Heart left ventricle (tissue), 16 donors: ENCODE results near the gene EIF2B5. TPM values are rescaled to one million over a fixed set of nuclear protein-coding genes. Genes with fewer than 3 reads are reported as not detected.
"Not testable (repeated sequence)": the region's sequence is repeated elsewhere in the genome, so short reads cannot be mapped to it uniquely, and the experiment has no call there.

Experiments used
- ATAC-seq, 4 donors: fragments of 200-7000 bp; cut with Tn5 transposase; one replicate each; pipeline ENCODE4 v1.9.1; 2020 to 2022; ENCODE audit warnings: moderate library complexity in 4 of 4, mild to moderate bottlenecking in 3 of 4, moderate number of reproducible peaks in 1 of 4
- DNase-seq, 5 donors: peaks; one replicate each; pipeline ENCODE4 v3.0.0-alpha.2; 2020
- H3K27ac ChIP-seq, 12 donors: fragments of 200-600 bp; sonication (generic) in 4 of 12; one replicate each; pipeline versions ENCODE4 v1.5.0 to v1.8.0; 2016 to 2022; ENCODE audit warnings: mild to moderate bottlenecking in 2 of 12
- H3K27me3 ChIP-seq, 9 donors: fragments of 200-600 bp; sonication (generic) in 2 of 9; one replicate each; pipeline versions ENCODE4 v1.5.1 to v1.8.0; 2016 to 2022; ENCODE audit warnings: mild to moderate bottlenecking in 3 of 9
- H3K36me3 ChIP-seq, 9 donors: fragments of 200-600 bp; sonication (generic) in 2 of 9; one replicate each; pipeline versions ENCODE4 v1.5.0 to v1.8.0; 2018 to 2022; ENCODE audit warnings: mild to moderate bottlenecking in 2 of 9
- H3K4me1 ChIP-seq, 12 donors: fragments of 200-600 bp; sonication (generic) in 4 of 12; one replicate each; pipeline versions ENCODE4 v1.5.0 to v1.8.0; 2016 to 2022; ENCODE audit warnings: mild to moderate bottlenecking in 3 of 12
- H3K4me3 ChIP-seq, 12 donors: fragments of 200-600 bp; sonication (generic) in 4 of 12; one replicate each; pipeline versions ENCODE4 v1.5.0 to v1.8.0; 2017 to 2022; ENCODE audit warnings: mild to moderate bottlenecking in 9 of 12, moderate library complexity in 4 of 12
- H3K9me3 ChIP-seq, 12 donors: fragments of 200-600 bp; sonication (generic) in 4 of 12; one replicate each; pipeline versions ENCODE4 v1.5.0 to v1.8.0; 2016 to 2022; ENCODE audit warnings: mild to moderate bottlenecking in 1 of 12
- POLR2A ChIP-seq, 2 donors: fragments of 450-650 bp; IDR thresholded peaks; one replicate each; pipeline ENCODE4 v1.6.1; 2017; ENCODE audit warnings: antibody characterized with exemption in 2 of 2, mild to moderate bottlenecking in 2 of 2, moderate library complexity in 2 of 2
- WGBS, 4 donors: extraction: QIAGEN DNeasy Blood & Tissue Kit in 2 of 4; methylation state at CpG; one replicate each; pipeline versions ENCODE4 v1.1.5 to v1.1.7; 2013 to 2018; 5-methylcytosine and 5-hydroxymethylcytosine counted together
- intact Hi-C, 10 donors: fragments of 100-400 bp; cut with DNase I; formaldehyde crosslinking; loops; one replicate each; pipeline versions ENCODE4 v1.11.1 to v1.14.2; 2022
- polyA plus RNA-seq, 2 donors: library from polyadenylated mRNA; stranded (reverse); fragments of 200-250 nt; gene quantifications; one replicate each; pipeline ENCODE4 v1.2.3, GENCODE V29; 2013
- total RNA-seq, 9 donors: library from RNA; depleted of rRNA in 2 of 9; stranded (reverse); fragments of >200 nt in 2 of 9; fragmentation: NEBNext Ultra II Directional in 3 of 9; extraction: Animal tissue kit (Norgen Biotek cat#: 25700) in 3 of 9; gene quantifications; one replicate each; pipeline versions ENCODE4 v1.1.0 to v1.2.4, GENCODE V29; 2016 to 2023
- TF ChIP-seq, protein P1 (sequence below), 12 donors: fragments of 200-600 bp; sonication (generic) in 4 of 12; IDR thresholded peaks; one replicate each; pipeline versions ENCODE4 v1.5.0 to v1.8.0; 2018 to 2022; ENCODE audit warnings: antibody characterized with exemption in 12 of 12, mild to moderate bottlenecking in 5 of 12
- donor health status: ischemic (EF 13 %, LVEDD 7.1; RV severe dilation, severe dysfunction).
- donor health status: healthy with polysubstance abuse.
- donor health status: DM: no; HTN: yes; CAD: no.
- donor health status: DM: no; HTN: no; CAD: no.
- donor health status: ischemic (EF 25% LVEDD 6.9; RV normal size, moderate dysfunction).
- donor health status: ischemic (EF 25% LVEDD 5.7; RV mildly dilated, moderate dysfunction).
- donor health status: healthy.
- donor health status: DM: yes; HTN: yes; CAD: no.
- donor health status: ischemic (EF 35%, LVEDD 5.7; RV mildly dilated, moderate dysfunction).
- donor health status: nonischemic (EF 11% LVEDD 7.7; RV severe dilation, severe dysfunction).
- donor health status: DM: yes; HTN: yes; CAD: no.
- donor health status: PGD.
- donor health status: ischemic (EF 29% LVEDD 5.4; RV normal size, mild dysfunction).
- donor health status: nonischemic (EF 23%, LVEDD 6.1; RV moderate dilation, normal function).

EIF2B5 gene
- total and polyA plus RNA-seq, 11 donors, result 24.5 to 58.2 (median 30.9) TPM

DNA sequence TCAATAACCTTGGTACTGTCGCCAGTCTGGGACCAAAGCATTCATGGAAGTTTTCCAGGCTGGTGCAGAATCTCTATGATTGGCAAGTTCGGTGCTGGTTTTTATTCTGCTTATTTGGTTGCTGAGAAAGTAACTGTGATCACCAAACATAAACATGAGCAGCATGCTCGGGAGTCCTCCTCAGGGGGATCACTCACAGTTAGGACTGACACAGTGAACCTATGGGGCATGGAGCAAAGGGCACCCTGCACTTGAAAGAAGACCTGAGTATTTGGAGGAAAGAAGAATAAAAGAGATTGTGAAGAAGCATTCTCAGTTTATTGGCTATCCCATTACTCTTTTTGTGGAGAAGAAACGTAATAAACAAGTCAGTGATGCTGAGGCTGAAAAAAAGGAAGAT lies 19.1 kb upstream of the EIF2B5 start:
- intact Hi-C loops, result no loop called here
- ATAC-seq, result no peak
- WGBS, 4 donors, result 82 to 87% (median 85%) methylated on average over 4 of the region's 4 CpGs

DNA sequence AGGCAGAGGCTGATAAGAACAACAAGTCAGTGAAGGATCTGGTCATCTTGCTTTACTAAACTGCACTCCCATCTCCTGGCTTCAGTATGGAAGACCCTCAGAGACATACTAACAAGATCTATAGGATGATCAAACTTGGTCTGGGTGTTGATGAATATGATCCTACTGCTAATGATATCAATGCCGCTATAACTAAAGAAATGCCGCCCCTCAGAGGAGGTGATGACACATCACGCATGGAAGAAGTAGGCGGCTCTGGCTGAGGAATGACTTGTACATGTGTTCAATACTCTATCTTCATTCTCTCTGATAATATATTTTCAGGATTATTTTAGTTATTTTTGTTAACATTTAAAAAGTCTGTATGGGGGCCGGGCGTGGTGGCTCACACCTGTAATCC lies 17.5 kb upstream of the EIF2B5 start:
- no peaks in the 10 kb centered on the region for H3K27me3 ChIP-seq
- no peaks in the 10 kb centered on the region for H3K9me3 ChIP-seq
- ATAC-seq (no peak), DNase-seq (no peak)
- no peak overlapping the region for H3K27ac ChIP-seq
- intact Hi-C loops, result no loop called here
- WGBS, 4 donors, result 83 to 88% (median 87%) methylated on average over 6 of the region's 6 CpGs
- H3K4me1 ChIP-seq, result no peaks in the 10 kb centered on the region
- TF ChIP-seq POLR2A (IDR thresholded peaks at IDR 0.05), result no peak
- TF ChIP-seq, protein P1, sequence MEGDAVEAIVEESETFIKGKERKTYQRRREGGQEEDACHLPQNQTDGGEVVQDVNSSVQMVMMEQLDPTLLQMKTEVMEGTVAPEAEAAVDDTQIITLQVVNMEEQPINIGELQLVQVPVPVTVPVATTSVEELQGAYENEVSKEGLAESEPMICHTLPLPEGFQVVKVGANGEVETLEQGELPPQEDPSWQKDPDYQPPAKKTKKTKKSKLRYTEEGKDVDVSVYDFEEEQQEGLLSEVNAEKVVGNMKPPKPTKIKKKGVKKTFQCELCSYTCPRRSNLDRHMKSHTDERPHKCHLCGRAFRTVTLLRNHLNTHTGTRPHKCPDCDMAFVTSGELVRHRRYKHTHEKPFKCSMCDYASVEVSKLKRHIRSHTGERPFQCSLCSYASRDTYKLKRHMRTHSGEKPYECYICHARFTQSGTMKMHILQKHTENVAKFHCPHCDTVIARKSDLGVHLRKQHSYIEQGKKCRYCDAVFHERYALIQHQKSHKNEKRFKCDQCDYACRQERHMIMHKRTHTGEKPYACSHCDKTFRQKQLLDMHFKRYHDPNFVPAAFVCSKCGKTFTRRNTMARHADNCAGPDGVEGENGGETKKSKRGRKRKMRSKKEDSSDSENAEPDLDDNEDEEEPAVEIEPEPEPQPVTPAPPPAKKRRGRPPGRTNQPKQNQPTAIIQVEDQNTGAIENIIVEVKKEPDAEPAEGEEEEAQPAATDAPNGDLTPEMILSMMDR (IDR thresholded peaks at IDR 0.05), result no peak
- no peaks in the 10 kb centered on the region for H3K36me3 ChIP-seq
- H3K4me3 ChIP-seq, result no peak overlapping the region

More for the DNA sequence above, 19.1 kb upstream of the EIF2B5 start:
- no peak for DNase-seq
- Histone ChIP-seq H3K4me1 (no peaks in the 10 kb centered on the region), H3K27ac (no peak overlapping the region), H3K36me3 (no peaks in the 10 kb centered on the region), H3K9me3 (no peaks in the 10 kb centered on the region), H3K4me3 (no peak overlapping the region), H3K27me3 (peaks cover 0 to 3% (median 0%) of the 10 kb centered on the region in 9 donors)
- TF ChIP-seq, protein P1 (IDR thresholded peaks at IDR 0.05), result no peak
- TF ChIP-seq POLR2A (IDR thresholded peaks at IDR 0.05), result no peak

DNA sequence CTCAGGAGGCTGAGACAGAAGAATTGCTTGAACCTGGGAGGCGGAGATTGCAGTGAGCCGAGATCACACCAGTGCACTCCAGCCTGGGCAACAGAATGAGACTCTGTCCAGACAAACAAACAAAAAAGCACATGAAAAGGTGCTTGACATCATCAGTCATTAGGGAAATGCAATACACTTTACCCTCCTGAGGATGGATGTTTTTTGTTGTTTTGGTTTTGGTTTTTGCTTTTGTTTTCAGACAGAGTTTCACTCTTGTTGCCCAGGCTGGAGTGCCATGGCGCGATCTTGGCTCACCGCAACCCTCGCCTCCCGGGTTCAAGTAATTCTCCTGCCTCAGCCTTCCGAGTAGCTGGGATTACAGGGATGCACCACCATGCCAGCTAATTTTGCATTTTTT lies 14.1 kb upstream of the EIF2B5 start:
- H3K27ac ChIP-seq, H3K27me3 ChIP-seq: not testable (repeated sequence)
- 94 to 98% (median 97%) methylated on average over 8 of the region's 8 CpGs for WGBS, 4 donors

DNA sequence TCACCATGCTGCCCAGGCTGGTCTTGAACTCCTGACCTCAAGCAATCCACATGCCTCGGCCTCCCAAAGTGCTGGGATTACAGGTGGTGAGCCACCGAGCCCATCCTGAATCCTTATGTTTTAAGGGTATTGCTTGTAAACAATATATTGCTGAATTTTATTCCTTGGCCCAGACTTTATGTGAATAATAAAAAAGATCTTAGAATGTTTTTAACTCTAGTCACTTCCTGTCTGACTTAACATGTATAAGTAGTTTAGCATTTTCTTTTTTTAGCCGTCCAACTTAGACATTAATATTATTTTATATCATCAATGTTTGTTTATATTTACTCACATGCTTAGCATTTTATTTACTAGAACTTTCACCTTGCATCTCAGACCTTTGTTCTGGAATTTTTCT lies 9.2 kb upstream of the EIF2B5 start:
- no peaks in the 10 kb centered on the region for H3K27me3 ChIP-seq
- no peak overlapping the region for H3K27ac ChIP-seq
- no peaks in the 10 kb centered on the region for H3K36me3 ChIP-seq
- 51 to 83% (median 75%) methylated on average over 3 of the region's 3 CpGs for WGBS, 4 donors
- no peak for DNase-seq
- intact Hi-C loops, result no loop called here
- H3K4me3 ChIP-seq, result no peak overlapping the region
- H3K9me3 ChIP-seq, result no peaks in the 10 kb centered on the region
- ATAC-seq, result no peak
- no peaks in the 10 kb centered on the region for H3K4me1 ChIP-seq
- no peak for TF ChIP-seq POLR2A (IDR thresholded peaks at IDR 0.05)
- TF ChIP-seq, protein P1 (IDR thresholded peaks at IDR 0.05), result no peak

More for the DNA sequence above, 14.1 kb upstream of the EIF2B5 start:
- ATAC-seq, H3K4me3 ChIP-seq, intact Hi-C loops, DNase-seq, H3K36me3 ChIP-seq, H3K9me3 ChIP-seq, H3K4me1 ChIP-seq: not testable (repeated sequence)

DNA sequence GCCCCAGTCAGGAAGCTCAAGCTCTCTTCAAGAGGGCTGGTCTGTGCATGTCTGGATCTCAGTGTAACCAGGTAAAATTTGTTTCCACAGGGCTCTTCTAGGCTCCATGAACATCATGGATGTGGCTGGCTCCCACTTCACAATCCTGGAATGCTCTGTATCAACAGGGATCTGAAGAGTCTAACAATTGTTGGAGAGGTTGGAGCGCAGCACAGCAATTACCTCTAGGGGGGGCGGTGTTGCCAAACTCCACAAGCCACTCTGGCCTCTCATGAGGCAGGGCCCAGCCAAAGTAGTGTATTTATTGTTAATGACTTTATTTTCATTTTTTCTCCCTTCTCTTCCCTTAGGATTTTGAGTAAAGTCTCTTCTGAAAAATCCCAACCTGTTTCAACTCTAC lies 6.1 kb upstream of the EIF2B5 start:
- Histone ChIP-seq H3K27ac (no peak overlapping the region), H3K4me3 (no peak overlapping the region), H3K36me3 (no peaks in the 10 kb centered on the region), H3K9me3 (no peaks in the 10 kb centered on the region), H3K4me1 (peaks cover 0 to 7% (median 0%) of the 10 kb centered on the region in 12 donors), H3K27me3 (no peaks in the 10 kb centered on the region)
- no peak for DNase-seq
- TF ChIP-seq, protein P1 (IDR thresholded peaks at IDR 0.05), result peak in 8 of 12 donors; percentile 16 to 38 (median 32)
- no peak for TF ChIP-seq POLR2A (IDR thresholded peaks at IDR 0.05)
- peak in 1 of 4 donors; percentile 38 for ATAC-seq
- 32 to 46% (median 34%) methylated on average over 2 of the region's 2 CpGs for WGBS, 4 donors
- intact Hi-C loops, result no loop called here
